ENCODE measurements around the gene USP5. TPM values are rescaled to one million over a fixed set of nuclear protein-coding genes. Genes with fewer than 3 reads are reported as not detected.
A peak's percentile ranks its signal among the peaks of the same experiment; 100 is the strongest.

USP5 gene
- total RNA-seq, 4 donors from 2014 or later: 41.0 to 94.1 (median 47.1) TPM

GRCh38 chr12:6845395-6845794 is 6.6 kb upstream of the USP5 start:
- Histone ChIP-seq H3K9me3 (no peaks in the 10 kb centered on the region), H3K27ac (no peak overlapping the region), H3K4me3 (no peak overlapping the region), H3K27me3 (no peaks in the 10 kb centered on the region), H3K4me1 (no peaks in the 10 kb centered on the region), H3K36me3 (peaks cover 0 to 31% (median 0%) of the 10 kb centered on the region in 3 donors)
- TF ChIP-seq CTCF (IDR thresholded peaks at IDR 0.05) (no peak), POLR2A (IDR thresholded peaks at IDR 0.05) (no peak)
- DNase-seq: no peak

DNA sequence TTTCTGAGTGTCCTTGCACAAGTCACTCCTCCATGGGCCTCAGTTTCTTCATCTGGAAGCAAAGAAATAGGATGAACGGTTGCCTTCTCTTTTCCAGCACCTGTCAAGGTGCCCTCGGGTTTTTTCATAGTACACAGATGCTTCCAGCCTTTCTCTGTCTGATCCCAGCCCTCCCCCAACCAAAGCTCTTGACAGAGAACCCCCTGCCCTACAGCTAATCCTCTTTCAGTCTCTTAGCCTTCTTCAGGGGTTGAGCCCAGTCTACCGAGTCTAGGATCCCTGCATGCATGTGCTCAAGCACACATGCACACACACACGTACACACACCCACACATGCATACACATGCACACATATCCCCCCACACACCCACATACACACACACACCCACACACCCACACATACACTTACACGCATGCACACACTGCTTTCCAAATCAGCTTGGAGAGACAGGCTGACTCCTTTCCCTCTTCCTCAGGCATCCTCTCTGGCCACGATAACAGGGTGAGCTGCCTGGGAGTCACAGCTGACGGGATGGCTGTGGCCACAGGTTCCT is 5.6 kb upstream of the USP5 start:
- Histone ChIP-seq H3K4me3 (no peak overlapping the region), H3K27me3 (no peaks in the 10 kb centered on the region), H3K27ac (no peak overlapping the region), H3K9me3 (no peaks in the 10 kb centered on the region), H3K4me1 (peaks cover 0 to 5% (median 2%) of the 10 kb centered on the region in 4 donors), H3K36me3 (peaks cover 0 to 31% (median 0%) of the 10 kb centered on the region in 3 donors)
- no peak for DNase-seq
- TF ChIP-seq CTCF (IDR thresholded peaks at IDR 0.05): no peak
- TF ChIP-seq POLR2A (IDR thresholded peaks at IDR 0.05): no peak

DNA sequence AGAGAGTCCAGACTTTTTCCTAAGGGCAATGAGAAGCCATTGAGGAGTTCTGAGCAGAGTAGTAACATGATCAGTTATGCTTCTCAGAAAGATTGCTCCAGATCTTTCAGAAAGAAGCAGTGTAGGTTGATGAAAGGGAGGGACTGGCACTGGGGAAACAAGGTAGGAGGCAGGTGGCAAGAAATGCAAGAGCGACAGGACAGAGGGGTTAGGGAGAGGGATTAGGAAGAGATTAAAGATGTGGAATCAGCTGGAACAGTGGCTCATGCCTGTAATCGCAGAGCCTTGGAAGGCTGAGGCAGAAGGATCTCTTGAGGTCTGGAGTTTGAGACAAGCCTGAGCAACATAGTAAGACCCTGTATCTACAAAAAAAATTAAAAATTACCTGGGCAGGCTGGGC is 4.3 kb upstream of the USP5 start:
- no peak overlapping the region for H3K4me3 ChIP-seq
- no peaks in the 10 kb centered on the region for H3K9me3 ChIP-seq
- no peaks in the 10 kb centered on the region for H3K27me3 ChIP-seq
- H3K36me3 ChIP-seq: peaks cover 0 to 31% (median 0%) of the 10 kb centered on the region in 3 donors
- no peak overlapping the region for H3K27ac ChIP-seq
- TF ChIP-seq POLR2A (IDR thresholded peaks at IDR 0.05) (no peak), CTCF (IDR thresholded peaks at IDR 0.05) (no peak)
- DNase-seq: no peak
- peaks cover 0 to 5% (median 2%) of the 10 kb centered on the region in 4 donors for H3K4me1 ChIP-seq

DNA sequence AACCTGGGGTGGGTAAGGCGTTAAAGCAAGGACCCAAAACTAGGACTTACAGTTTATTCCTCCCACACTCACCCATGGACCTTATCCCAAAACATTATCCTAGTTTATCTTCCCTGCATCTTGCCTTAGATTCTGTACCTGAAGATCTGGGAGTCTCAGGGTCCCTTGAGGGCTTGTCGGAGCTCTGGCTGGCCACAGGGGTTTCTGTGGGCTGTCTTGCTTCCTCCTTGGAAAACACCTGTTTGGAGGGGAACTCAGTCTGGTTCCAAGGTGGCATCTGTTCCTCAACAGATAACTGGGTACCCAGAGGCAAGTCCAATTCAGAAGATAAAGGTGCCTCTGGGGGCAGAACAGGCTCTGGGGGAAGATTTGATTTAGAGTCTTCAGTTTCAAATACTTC is 2.5 kb upstream of the USP5 start:
- H3K4me3 ChIP-seq: peak overlapping the region in 1 of 4 donors; percentile 71
- no peaks in the 10 kb centered on the region for H3K9me3 ChIP-seq
- no peak for TF ChIP-seq CTCF (IDR thresholded peaks at IDR 0.05)
- TF ChIP-seq POLR2A (IDR thresholded peaks at IDR 0.05): no peak
- peaks cover 0 to 31% (median 0%) of the 10 kb centered on the region in 3 donors for H3K36me3 ChIP-seq
- no peak overlapping the region for H3K27ac ChIP-seq
- peaks cover 0 to 14% (median 7%) of the 10 kb centered on the region in 4 donors for H3K4me1 ChIP-seq
- H3K27me3 ChIP-seq: no peaks in the 10 kb centered on the region
- no peak for DNase-seq

GRCh38 chr12:6849976-6850560 is 1.9 kb upstream of the USP5 start:
- TF ChIP-seq CTCF (IDR thresholded peaks at IDR 0.05) (no peak), POLR2A (IDR thresholded peaks at IDR 0.05) (no peak)
- Histone ChIP-seq H3K4me3 (peak overlapping the region in 3 of 4 donors; percentile 57 to 74 (median 71)), H3K9me3 (no peaks in the 10 kb centered on the region), H3K36me3 (peaks cover 0 to 31% (median 0%) of the 10 kb centered on the region in 3 donors), H3K27me3 (no peaks in the 10 kb centered on the region), H3K4me1 (peaks cover 0 to 14% (median 7%) of the 10 kb centered on the region in 4 donors), H3K27ac (peak overlapping the region in 3 of 4 donors; percentile 96 to 99 (median 96))
- no peak for DNase-seq

Data from Peyer's patch (tissue), 4 donors.